ENCODE results near the gene DRD5.
"Not testable (repeated sequence)": the region's sequence is repeated elsewhere in the genome, so short reads cannot be mapped to it uniquely, and the experiment has no call there.

DRD5 gene

GRCh38 chr4:9781343-9782135 lies at the start of gene DRD5:
TSS of gene DRD5 (plus strand) at chr4:9781634. CDS start at chr4:9782030, 396 bp downstream.
- Histone ChIP-seq H3K27ac (ENCODE audit: low read length) (no peak within 1 kb of the TSS), H3K79me2 (ENCODE audit: low read length) (no peaks in the 10 kb centered on the region), H3F3A (ENCODE audit: insufficient read depth, low read length) (no peaks in the 10 kb centered on the region), H3K36me3 (replicated peaks; ENCODE audit: insufficient read depth, low read length) (no peaks in the 10 kb centered on the region), H2AFZ (ENCODE audit: low read length) (no peak within 1 kb of the TSS), H3K9me3 (replicated peaks; ENCODE audit: insufficient read depth, low read length) (no peaks in the 10 kb centered on the region), H3K9ac (ENCODE audit: low read length) (no peak within 1 kb of the TSS), H3K9me2 (replicated peaks; ENCODE audit: insufficient read depth, low read length) (no peaks in the 10 kb centered on the region), H3K4me1 (ENCODE audit: low read length) (no peaks in the 10 kb centered on the region), H3K27me3 (replicated peaks; ENCODE audit: insufficient read depth, low read length) (no peaks in the 10 kb centered on the region), H3K4me3 (ENCODE audit: low read length) (no peak within 1 kb of the TSS), H4K20me1 (ENCODE audit: insufficient read depth, low read length) (no peaks in the 10 kb centered on the region), H3K4me2 (ENCODE audit: low read depth, low read length) (no peak within 1 kb of the TSS)
- no peak for TF ChIP-seq EZH2phosphoT487 (IDR thresholded peaks at IDR 0.05; ENCODE audit: low read length)
- TF ChIP-seq EZH2 (optimal IDR thresholded peaks at IDR 0.05; ENCODE audit: low read depth, low read length) = no peak
- TF ChIP-seq CTCF (IDR thresholded peaks at IDR 0.05; ENCODE audit: low read length) = no peak
- no peak for DNase-seq

- H3K27ac ChIP-seq (ENCODE audit: low read length); H3K4me1 ChIP-seq (ENCODE audit: low read length); DNase-seq; H3F3A ChIP-seq (ENCODE audit: insufficient read depth, low read length); H3K4me2 ChIP-seq (ENCODE audit: low read depth, low read length); H3K9me3 ChIP-seq (replicated peaks; ENCODE audit: insufficient read depth, low read length); H3K79me2 ChIP-seq (ENCODE audit: low read length); H3K27me3 ChIP-seq (replicated peaks; ENCODE audit: insufficient read depth, low read length); H3K9ac ChIP-seq (ENCODE audit: low read length); H3K4me3 ChIP-seq (ENCODE audit: low read length); H4K20me1 ChIP-seq (ENCODE audit: insufficient read depth, low read length); H3K9me2 ChIP-seq (replicated peaks; ENCODE audit: insufficient read depth, low read length); H2AFZ ChIP-seq (ENCODE audit: low read length); H3K36me3 ChIP-seq (replicated peaks; ENCODE audit: insufficient read depth, low read length): not testable (repeated sequence)
These were observed 49.2 kb upstream of the DRD5 start for GRCh38 chr4:9732256-9732655.

- Histone ChIP-seq H3F3A (ENCODE audit: insufficient read depth, low read length) (no peaks in the 10 kb centered on the region), H3K9me3 (replicated peaks; ENCODE audit: insufficient read depth, low read length) (no peaks in the 10 kb centered on the region), H3K4me3 (ENCODE audit: low read length) (no peak overlapping the region), H3K36me3 (replicated peaks; ENCODE audit: insufficient read depth, low read length) (no peaks in the 10 kb centered on the region), H3K27ac (ENCODE audit: low read length) (no peak overlapping the region), H4K20me1 (ENCODE audit: insufficient read depth, low read length) (no peaks in the 10 kb centered on the region), H3K9ac (ENCODE audit: low read length) (no peak overlapping the region), H3K4me2 (ENCODE audit: low read depth, low read length) (no peak overlapping the region), H3K9me2 (replicated peaks; ENCODE audit: insufficient read depth, low read length) (no peaks in the 10 kb centered on the region), H3K79me2 (ENCODE audit: low read length) (no peaks in the 10 kb centered on the region), H3K27me3 (replicated peaks; ENCODE audit: insufficient read depth, low read length) (no peaks in the 10 kb centered on the region), H2AFZ (ENCODE audit: low read length) (no peak overlapping the region), H3K4me1 (ENCODE audit: low read length) (no peaks in the 10 kb centered on the region)
- DNase-seq = no peak
- TF ChIP-seq EZH2 (optimal IDR thresholded peaks at IDR 0.05; ENCODE audit: low read depth, low read length) (no peak), EZH2phosphoT487 (IDR thresholded peaks at IDR 0.05; ENCODE audit: low read length) (no peak), CTCF (IDR thresholded peaks at IDR 0.05; ENCODE audit: low read length) (no peak)
These were observed 45.9 kb upstream of the DRD5 start for GRCh38 chr4:9735515-9735914.

GRCh38 chr4:9737280-9737679 lies 44.2 kb upstream of the DRD5 start:
- not testable (repeated sequence) for H3F3A ChIP-seq (ENCODE audit: insufficient read depth, low read length); DNase-seq; H4K20me1 ChIP-seq (ENCODE audit: insufficient read depth, low read length); H3K9me3 ChIP-seq (replicated peaks; ENCODE audit: insufficient read depth, low read length); H3K9me2 ChIP-seq (replicated peaks; ENCODE audit: insufficient read depth, low read length); H3K9ac ChIP-seq (ENCODE audit: low read length); H3K4me2 ChIP-seq (ENCODE audit: low read depth, low read length); H2AFZ ChIP-seq (ENCODE audit: low read length); H3K27me3 ChIP-seq (replicated peaks; ENCODE audit: insufficient read depth, low read length); H3K36me3 ChIP-seq (replicated peaks; ENCODE audit: insufficient read depth, low read length); H3K79me2 ChIP-seq (ENCODE audit: low read length); H3K4me3 ChIP-seq (ENCODE audit: low read length); H3K27ac ChIP-seq (ENCODE audit: low read length); H3K4me1 ChIP-seq (ENCODE audit: low read length)

GRCh38 chr4:9743789-9744188 lies 37.6 kb upstream of the DRD5 start:
- H3F3A ChIP-seq (ENCODE audit: insufficient read depth, low read length); DNase-seq; H3K9me2 ChIP-seq (replicated peaks; ENCODE audit: insufficient read depth, low read length); H3K9ac ChIP-seq (ENCODE audit: low read length); H3K4me2 ChIP-seq (ENCODE audit: low read depth, low read length); H3K27me3 ChIP-seq (replicated peaks; ENCODE audit: insufficient read depth, low read length); H2AFZ ChIP-seq (ENCODE audit: low read length); H4K20me1 ChIP-seq (ENCODE audit: insufficient read depth, low read length); H3K9me3 ChIP-seq (replicated peaks; ENCODE audit: insufficient read depth, low read length); H3K27ac ChIP-seq (ENCODE audit: low read length); H3K79me2 ChIP-seq (ENCODE audit: low read length); H3K4me3 ChIP-seq (ENCODE audit: low read length); H3K36me3 ChIP-seq (replicated peaks; ENCODE audit: insufficient read depth, low read length); H3K4me1 ChIP-seq (ENCODE audit: low read length): not testable (repeated sequence)

Data from MM.1S (cell line).